GM21529 (cell line): ENCODE results near the gene XRCC2.
"Not testable (repeated sequence)": the region's sequence is repeated elsewhere in the genome, so short reads cannot be mapped to it uniquely, and the experiment has no call there.

ENCODE experiments used
- ATAC-seq: cut with Tn5 transposase; IDR thresholded peaks from one replicate; pipeline ENCODE4 v1.9.1; 2021; ENCODE audit not compliant: unreplicated experiment

XRCC2 gene

GRCh38 chr7:152664636-152665035, 11.3 kb downstream of the XRCC2 start:
- no peak for ATAC-seq

- no peak for ATAC-seq
These were observed 12.0 kb downstream of the XRCC2 start for GRCh38 chr7:152663931-152664330.

GRCh38 chr7:152663148-152663740, 12.7 kb downstream of the XRCC2 start:
- ATAC-seq = no peak

- no peak for ATAC-seq
These were observed 14.5 kb downstream of the XRCC2 start for GRCh38 chr7:152661479-152661878.

- no peak for ATAC-seq
These were observed 15.9 kb downstream of the XRCC2 start for GRCh38 chr7:152660021-152660420.

GRCh38 chr7:152654971-152655370, 21.0 kb downstream of the XRCC2 start:
- ATAC-seq = no peak

GRCh38 chr7:152649220-152649619, 26.7 kb downstream of the XRCC2 start:
- no peak for ATAC-seq

GRCh38 chr7:152647009-152647408, 28.9 kb downstream of the XRCC2 start:
- ATAC-seq = no peak

- ATAC-seq = not testable (repeated sequence)
These were observed 29.4 kb downstream of the XRCC2 start for GRCh38 chr7:152646579-152646978.

GRCh38 chr7:152643979-152644559, 31.9 kb downstream of the XRCC2 start:
- no peak for ATAC-seq

- ATAC-seq = no peak
These were observed 34.6 kb downstream of the XRCC2 start for GRCh38 chr7:152641384-152641783.

GRCh38 chr7:152640829-152641228, 35.1 kb downstream of the XRCC2 start:
- no peak for ATAC-seq

GRCh38 chr7:152637920-152638580, 37.9 kb downstream of the XRCC2 start:
- no peak for ATAC-seq

GRCh38 chr7:152637161-152637560, 38.8 kb downstream of the XRCC2 start:
- ATAC-seq = no peak

GRCh38 chr7:152636441-152636840, 39.5 kb downstream of the XRCC2 start:
- ATAC-seq = no peak

- ATAC-seq = no peak
These were observed 42.4 kb downstream of the XRCC2 start for GRCh38 chr7:152633504-152633903.

GRCh38 chr7:152633072-152633471, 42.9 kb downstream of the XRCC2 start:
- ATAC-seq = no peak

GRCh38 chr7:152628772-152629171, 47.2 kb downstream of the XRCC2 start:
- not testable (repeated sequence) for ATAC-seq

- no peak for ATAC-seq
These were observed 51.7 kb downstream of the XRCC2 start for GRCh38 chr7:152624228-152624627.

- no peak for ATAC-seq
These were observed 54.5 kb downstream of the XRCC2 start for GRCh38 chr7:152621426-152621825.

GRCh38 chr7:152619027-152619739, 56.8 kb downstream of the XRCC2 start:
- ATAC-seq = no peak

- ATAC-seq = no peak
These were observed 57.5 kb downstream of the XRCC2 start for GRCh38 chr7:152618427-152618826.
